ENCODE results near the gene ASPM.

ASPM gene

DNA sequence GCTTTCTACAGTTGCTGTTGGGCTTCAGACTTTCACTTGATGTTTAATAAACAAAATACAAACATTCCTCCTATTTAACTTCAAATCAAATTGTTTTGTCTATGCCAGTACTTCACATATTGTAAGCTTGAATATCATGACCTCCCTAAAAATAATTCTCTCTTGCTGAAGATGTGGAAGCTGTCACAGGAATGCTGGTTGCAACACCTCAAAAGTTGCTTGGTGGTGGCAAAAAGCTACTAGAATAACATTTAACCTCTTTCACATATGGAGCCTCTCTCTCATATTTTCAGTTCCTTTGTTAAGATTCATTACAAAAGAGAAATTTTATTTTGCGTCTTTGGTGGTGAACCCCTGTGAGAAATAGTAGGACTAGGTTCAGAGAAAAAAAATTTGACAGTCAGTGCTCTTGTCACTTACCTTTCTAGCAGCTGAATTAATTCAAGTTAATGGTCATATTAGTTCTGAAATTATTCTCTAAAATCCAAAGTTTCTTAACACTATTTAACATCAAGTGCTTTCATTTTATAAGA lies 53.9 kb downstream of the ASPM start:
- Histone ChIP-seq H3K27ac (no peak overlapping the region), H3K9me3 (no peaks in the 10 kb centered on the region), H3K36me3 (no peaks in the 10 kb centered on the region), H3K4me1 (no peaks in the 10 kb centered on the region), H3K4me3 (no peak overlapping the region), H3K27me3 (no peaks in the 10 kb centered on the region)
- no peak for TF ChIP-seq CTCF (IDR thresholded peaks at IDR 0.05)
- no peak for DNase-seq
- intact Hi-C loops (cut with DNase I; ENCODE audit: low total_unique reads), result no loop called here

GRCh38 chr1:197083474-197083873 lies 63.0 kb downstream of the ASPM start:
- no peak for DNase-seq
- no peaks in the 10 kb centered on the region for H3K36me3 ChIP-seq
- H3K4me1 ChIP-seq, result no peaks in the 10 kb centered on the region
- intact Hi-C loops (cut with DNase I; ENCODE audit: low total_unique reads), result no loop called here
- no peak overlapping the region for H3K27ac ChIP-seq
- H3K4me3 ChIP-seq, result no peak overlapping the region
- TF ChIP-seq CTCF (IDR thresholded peaks at IDR 0.05), result no peak
- no peaks in the 10 kb centered on the region for H3K27me3 ChIP-seq
- H3K9me3 ChIP-seq, result peaks cover 0 to 9% (median 5%) of the 10 kb centered on the region in 3 donors

- no peak for TF ChIP-seq CTCF (IDR thresholded peaks at IDR 0.05)
- intact Hi-C loops (cut with DNase I; ENCODE audit: low total_unique reads), result no loop called here
- no peaks in the 10 kb centered on the region for H3K4me1 ChIP-seq
- no peak overlapping the region for H3K27ac ChIP-seq
- H3K9me3 ChIP-seq, result peaks cover 0 to 9% (median 5%) of the 10 kb centered on the region in 3 donors
- no peak overlapping the region for H3K4me3 ChIP-seq
- no peaks in the 10 kb centered on the region for H3K36me3 ChIP-seq
- no peak for DNase-seq
- no peaks in the 10 kb centered on the region for H3K27me3 ChIP-seq
Measured at GRCh38 chr1:197081117-197081753, 65.2 kb downstream of the ASPM start.

DNA sequence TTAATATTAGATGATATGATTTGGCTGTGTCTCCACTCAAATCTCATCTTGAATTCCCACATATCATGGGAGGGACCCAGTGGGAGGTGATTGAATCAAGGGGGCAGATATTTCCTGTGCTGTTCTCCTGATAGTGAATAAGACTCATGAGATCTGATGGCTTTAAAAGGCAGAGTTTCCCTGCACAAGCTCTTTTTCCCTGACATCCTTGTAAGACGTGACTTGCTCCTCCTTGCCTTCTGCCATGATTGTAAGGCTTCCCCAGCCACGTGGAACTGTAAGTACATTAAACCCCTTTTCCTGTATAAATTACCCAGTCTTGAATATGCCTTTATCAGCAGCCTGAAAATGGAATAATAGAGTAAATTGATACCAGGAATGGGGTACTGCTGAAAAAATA lies 66.1 kb downstream of the ASPM start:
- Histone ChIP-seq H3K27ac (no peak overlapping the region), H3K4me1 (no peaks in the 10 kb centered on the region), H3K36me3 (no peaks in the 10 kb centered on the region), H3K9me3 (peaks cover 0 to 9% (median 5%) of the 10 kb centered on the region in 3 donors), H3K4me3 (no peak overlapping the region), H3K27me3 (no peaks in the 10 kb centered on the region)
- no peak for TF ChIP-seq CTCF (IDR thresholded peaks at IDR 0.05)
- intact Hi-C loops (cut with DNase I; ENCODE audit: low total_unique reads), result no loop called here
- no peak for DNase-seq

DNA sequence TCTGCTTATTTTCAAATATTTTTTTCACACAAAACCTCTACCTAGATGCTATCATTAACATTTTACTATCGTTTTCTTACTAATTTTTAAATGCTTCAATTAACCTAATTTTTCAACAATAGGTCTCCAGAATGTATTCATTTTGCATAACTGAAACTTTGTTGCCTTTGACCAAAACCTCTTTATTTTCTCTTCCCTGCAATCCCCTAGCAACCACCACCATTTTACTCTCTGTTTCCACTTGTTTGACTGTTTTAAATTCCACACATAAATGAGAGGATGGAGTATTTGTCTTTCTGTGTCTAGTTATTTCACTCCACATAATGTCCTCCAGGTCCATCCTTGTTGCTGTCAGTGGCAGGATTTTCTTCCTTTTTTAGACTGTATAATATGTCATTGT lies 69.9 kb downstream of the ASPM start:
- Histone ChIP-seq H3K9me3 (peaks cover 0 to 6% (median 5%) of the 10 kb centered on the region in 3 donors), H3K4me1 (no peaks in the 10 kb centered on the region), H3K27ac (no peak overlapping the region), H3K27me3 (no peaks in the 10 kb centered on the region), H3K4me3 (no peak overlapping the region), H3K36me3 (no peaks in the 10 kb centered on the region)
- no peak for TF ChIP-seq CTCF (IDR thresholded peaks at IDR 0.05)
- DNase-seq, result no peak
- intact Hi-C loops (cut with DNase I; ENCODE audit: low total_unique reads), result no loop called here

Data from tibial artery (tissue), 4 donors.